ENCODE results near the gene C1orf159. TPM values are rescaled to one million over a fixed set of nuclear protein-coding genes. Genes with fewer than 3 reads are reported as not detected.

C1orf159 gene
- polyA plus RNA-seq, 3 donors: 5.3 to 7.0 (median 6.3) TPM

- DNase-seq (ENCODE audit: low read depth in 3 of 3, low spot score in 2 of 3): no peak
Measured at GRCh38 chr1:1043921-1044320, 72.0 kb downstream of the C1orf159 start.

- no peak for DNase-seq (ENCODE audit: low read depth in 3 of 3, low spot score in 2 of 3)
Measured at GRCh38 chr1:1043411-1043810, 72.5 kb downstream of the C1orf159 start.

- no peak for DNase-seq (ENCODE audit: low read depth in 3 of 3, low spot score in 2 of 3)
Measured at GRCh38 chr1:1042835-1043234, 73.1 kb downstream of the C1orf159 start.

GRCh38 chr1:1041873-1042272 is 74.0 kb downstream of the C1orf159 start:
- DNase-seq (ENCODE audit: low read depth in 3 of 3, low spot score in 2 of 3): no peak

GRCh38 chr1:1041092-1041523 is 74.8 kb downstream of the C1orf159 start:
- DNase-seq (ENCODE audit: low read depth in 3 of 3, low spot score in 2 of 3): no peak

- no peak for DNase-seq (ENCODE audit: low read depth in 3 of 3, low spot score in 2 of 3)
Measured at GRCh38 chr1:1040004-1040991, 75.6 kb downstream of the C1orf159 start.

- DNase-seq (ENCODE audit: low read depth in 3 of 3, low spot score in 2 of 3): no peak
Measured at GRCh38 chr1:1039145-1039910, 76.6 kb downstream of the C1orf159 start.

GRCh38 chr1:1038694-1039093 is 77.2 kb downstream of the C1orf159 start:
- DNase-seq (ENCODE audit: low read depth in 3 of 3, low spot score in 2 of 3): no peak

- DNase-seq (ENCODE audit: low read depth in 3 of 3, low spot score in 2 of 3): no peak
Measured at GRCh38 chr1:1037366-1038327, 78.2 kb downstream of the C1orf159 start.

GRCh38 chr1:1035291-1035943 is 80.5 kb downstream of the C1orf159 start:
- DNase-seq (ENCODE audit: low read depth in 3 of 3, low spot score in 2 of 3): no peak

GRCh38 chr1:1034439-1034781 is 81.5 kb downstream of the C1orf159 start:
- DNase-seq (ENCODE audit: low read depth in 3 of 3, low spot score in 2 of 3): no peak

- DNase-seq (ENCODE audit: low read depth in 3 of 3, low spot score in 2 of 3): no peak
Measured at GRCh38 chr1:1033731-1034438, 82.0 kb downstream of the C1orf159 start.

GRCh38 chr1:1033009-1033587 is 82.8 kb downstream of the C1orf159 start:
- DNase-seq (ENCODE audit: low read depth in 3 of 3, low spot score in 2 of 3): peak in 2 of 3 donors; percentile 75 to 82

GRCh38 chr1:1032424-1032823 is 83.5 kb downstream of the C1orf159 start:
- no peak for DNase-seq (ENCODE audit: low read depth in 3 of 3, low spot score in 2 of 3)

Other genes starting within 250 kb of the C1orf159 start
- 10 to 100 TPM; 39.9 to 43.0 (median 42.7) TPM for gene SAMD11, start 192.2 kb downstream of the C1orf159 start, polyA plus RNA-seq (ENCODE audit: insufficient read length in 3 of 3)
- gene NOC2L, start 156.8 kb downstream of the C1orf159 start, polyA plus RNA-seq (ENCODE audit: insufficient read length in 3 of 3): 10 to 100 TPM; 56.1 to 60.0 (median 59.4) TPM
- 1 to 10 TPM; 6.5 to 8.0 (median 6.5) TPM for gene KLHL17, start 155.5 kb downstream of the C1orf159 start, polyA plus RNA-seq (ENCODE audit: insufficient read length in 3 of 3)
- under 1 TPM; 0.17 to 0.27 (median 0.22) TPM for gene PLEKHN1, start 149.6 kb downstream of the C1orf159 start, polyA plus RNA-seq (ENCODE audit: insufficient read length in 3 of 3)
- gene PERM1, start 134.0 kb downstream of the C1orf159 start, polyA plus RNA-seq (ENCODE audit: insufficient read length in 3 of 3): under 1 TPM in 2 of 3 donors, not detected in 1; 0.17 to 0.21 TPM
- gene HES4, start 116.0 kb downstream of the C1orf159 start, polyA plus RNA-seq (ENCODE audit: insufficient read length in 3 of 3): 10 to 100 TPM; 13.6 to 17.3 (median 16.1) TPM
- 10 to 100 TPM in 2 of 3 donors, 1 to 10 TPM in 1; 9.4 to 15.0 (median 10.7) TPM for gene ISG15, start 102.6 kb downstream of the C1orf159 start, polyA plus RNA-seq (ENCODE audit: insufficient read length in 3 of 3)
- 100 to 1,000 TPM; 178 to 219 (median 182) TPM for gene AGRN, start 96.0 kb downstream of the C1orf159 start, polyA plus RNA-seq (ENCODE audit: insufficient read length in 3 of 3)
- under 1 TPM in 2 of 3 donors, not detected in 1; 0.29 to 0.40 TPM for gene RNF223, start 41.8 kb downstream of the C1orf159 start, polyA plus RNA-seq (ENCODE audit: insufficient read length in 3 of 3)
- gene TTLL10, start 57.8 kb upstream of the C1orf159 start, polyA plus RNA-seq (ENCODE audit: insufficient read length in 3 of 3): under 1 TPM; 0.29 to 0.71 (median 0.58) TPM
- under 1 TPM in 2 of 3 donors, not detected in 1; 0.33 to 0.68 TPM for gene TNFRSF18, start 90.5 kb upstream of the C1orf159 start, polyA plus RNA-seq (ENCODE audit: insufficient read length in 3 of 3)
- 1 to 10 TPM in 1 of 3 donors, under 1 TPM in 2; 0.74 to 1.9 (median 0.93) TPM for gene TNFRSF4, start 98.1 kb upstream of the C1orf159 start, polyA plus RNA-seq (ENCODE audit: insufficient read length in 3 of 3)
- gene SDF4, start 115.9 kb upstream of the C1orf159 start, polyA plus RNA-seq (ENCODE audit: insufficient read length in 3 of 3): 100 to 1,000 TPM; 109 to 126 (median 123) TPM
- gene B3GALT6, start 116.1 kb upstream of the C1orf159 start, polyA plus RNA-seq (ENCODE audit: insufficient read length in 3 of 3): 10 to 100 TPM; 15.2 to 18.8 (median 18.4) TPM
- 1 to 10 TPM; 7.0 to 8.6 (median 7.4) TPM for gene C1QTNF12, start 130.6 kb upstream of the C1orf159 start, polyA plus RNA-seq (ENCODE audit: insufficient read length in 3 of 3)
- gene UBE2J2, start 157.8 kb upstream of the C1orf159 start, polyA plus RNA-seq (ENCODE audit: insufficient read length in 3 of 3): 10 to 100 TPM; 40.5 to 42.7 (median 42.1) TPM
- gene SCNN1D, start 164.3 kb upstream of the C1orf159 start, polyA plus RNA-seq (ENCODE audit: insufficient read length in 3 of 3): 1 to 10 TPM; 2.1 to 2.6 (median 2.4) TPM
- 10 to 100 TPM; 15.1 to 18.0 (median 16.1) TPM for gene ACAP3, start 191.8 kb upstream of the C1orf159 start, polyA plus RNA-seq (ENCODE audit: insufficient read length in 3 of 3)
- gene PUSL1, start 192.5 kb upstream of the C1orf159 start, polyA plus RNA-seq (ENCODE audit: insufficient read length in 3 of 3): 1 to 10 TPM; 5.4 to 6.3 (median 5.8) TPM
- gene INTS11, start 208.6 kb upstream of the C1orf159 start, polyA plus RNA-seq (ENCODE audit: insufficient read length in 3 of 3): 10 to 100 TPM; 85.7 to 89.1 (median 87.4) TPM
- gene CPTP, start 208.7 kb upstream of the C1orf159 start, polyA plus RNA-seq (ENCODE audit: insufficient read length in 3 of 3): 10 to 100 TPM in 2 of 3 donors, 1 to 10 TPM in 1; 9.1 to 12.9 (median 10.1) TPM
- gene TAS1R3, start 215.2 kb upstream of the C1orf159 start, polyA plus RNA-seq (ENCODE audit: insufficient read length in 3 of 3): under 1 TPM; 0.21 to 0.29 (median 0.24) TPM
- 10 to 100 TPM; 21.5 to 27.5 (median 24.5) TPM for gene DVL1, start 233.3 kb upstream of the C1orf159 start, polyA plus RNA-seq (ENCODE audit: insufficient read length in 3 of 3)
- gene MXRA8, start 242.5 kb upstream of the C1orf159 start, polyA plus RNA-seq (ENCODE audit: insufficient read length in 3 of 3): 100 to 1,000 TPM; 145 to 157 (median 156) TPM